Heart left ventricle (tissue), 13 donors: Measurements from ENCODE around the gene NCKIPSD.

Experiments
- POLR2A ChIP-seq, 2 donors: fragments of 450-650 bp; IDR thresholded peaks; one replicate each; pipeline ENCODE4 v1.6.1; 2017; ENCODE audit warnings: antibody characterized with exemption in 2 of 2, mild to moderate bottlenecking in 2 of 2, moderate library complexity in 2 of 2
- TF ChIP-seq, protein P1 (sequence below), 12 donors: fragments of 200-600 bp; sonication (generic) in 4 of 12; IDR thresholded peaks; one replicate each; pipeline versions ENCODE4 v1.5.0 to v1.8.0; 2018 to 2022; ENCODE audit warnings: antibody characterized with exemption in 12 of 12, mild to moderate bottlenecking in 5 of 12
- donor health status: ischemic (EF 13 %, LVEDD 7.1; RV severe dilation, severe dysfunction).
- donor health status: DM: no; HTN: yes; CAD: no.
- donor health status: DM: no; HTN: no; CAD: no.
- donor health status: ischemic (EF 25% LVEDD 6.9; RV normal size, moderate dysfunction).
- donor health status: ischemic (EF 25% LVEDD 5.7; RV mildly dilated, moderate dysfunction).
- donor health status: ischemic (EF 35%, LVEDD 5.7; RV mildly dilated, moderate dysfunction).
- donor health status: nonischemic (EF 11% LVEDD 7.7; RV severe dilation, severe dysfunction).
- donor health status: DM: yes; HTN: yes; CAD: no.
- donor health status: PGD.
- donor health status: ischemic (EF 29% LVEDD 5.4; RV normal size, mild dysfunction).
- donor health status: nonischemic (EF 23%, LVEDD 6.1; RV moderate dilation, normal function).

DNA sequence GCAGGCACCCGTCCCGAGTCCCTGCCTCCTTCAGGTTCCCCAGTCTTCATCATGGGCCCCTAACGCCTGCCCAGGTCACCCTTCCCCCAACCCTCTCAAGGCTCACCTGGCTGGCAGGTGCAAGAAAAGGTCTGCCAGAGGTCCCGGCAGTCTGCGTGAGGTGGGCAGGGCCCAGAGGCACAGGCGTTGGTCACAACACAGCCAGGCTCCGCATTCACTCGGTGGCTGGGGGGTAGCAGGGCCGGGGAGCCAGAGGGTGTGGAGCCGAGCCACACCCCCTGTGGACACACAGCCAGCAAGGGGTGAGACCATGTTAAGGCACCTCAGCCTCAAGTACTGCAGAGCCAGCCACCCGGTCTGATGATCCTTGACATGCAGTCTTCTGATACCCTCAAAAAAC, 33.9 kb downstream of the NCKIPSD start:
- TF ChIP-seq, protein P1, sequence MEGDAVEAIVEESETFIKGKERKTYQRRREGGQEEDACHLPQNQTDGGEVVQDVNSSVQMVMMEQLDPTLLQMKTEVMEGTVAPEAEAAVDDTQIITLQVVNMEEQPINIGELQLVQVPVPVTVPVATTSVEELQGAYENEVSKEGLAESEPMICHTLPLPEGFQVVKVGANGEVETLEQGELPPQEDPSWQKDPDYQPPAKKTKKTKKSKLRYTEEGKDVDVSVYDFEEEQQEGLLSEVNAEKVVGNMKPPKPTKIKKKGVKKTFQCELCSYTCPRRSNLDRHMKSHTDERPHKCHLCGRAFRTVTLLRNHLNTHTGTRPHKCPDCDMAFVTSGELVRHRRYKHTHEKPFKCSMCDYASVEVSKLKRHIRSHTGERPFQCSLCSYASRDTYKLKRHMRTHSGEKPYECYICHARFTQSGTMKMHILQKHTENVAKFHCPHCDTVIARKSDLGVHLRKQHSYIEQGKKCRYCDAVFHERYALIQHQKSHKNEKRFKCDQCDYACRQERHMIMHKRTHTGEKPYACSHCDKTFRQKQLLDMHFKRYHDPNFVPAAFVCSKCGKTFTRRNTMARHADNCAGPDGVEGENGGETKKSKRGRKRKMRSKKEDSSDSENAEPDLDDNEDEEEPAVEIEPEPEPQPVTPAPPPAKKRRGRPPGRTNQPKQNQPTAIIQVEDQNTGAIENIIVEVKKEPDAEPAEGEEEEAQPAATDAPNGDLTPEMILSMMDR (IDR thresholded peaks at IDR 0.05), result no peak
- no peak for TF ChIP-seq POLR2A (IDR thresholded peaks at IDR 0.05)
